ENCODE measurements around the gene FOXL2. TPM values are rescaled to one million over a fixed set of nuclear protein-coding genes. Genes with fewer than 3 reads are reported as not detected.

The FOXL2 gene
- total and polyA plus RNA-seq, 9 of the 15 experiments (the other 6 are each of a cell fraction or from before 2014, with no cell fraction given), result 0.27 to 22.1 (median 3.2) TPM

- TF ChIP-seq E2F8 (IDR thresholded peaks at IDR 0.05; ENCODE audit: low read depth, partially characterized antibody) (no peak), SOX6 (IDR thresholded peaks at IDR 0.05) (peak; percentile 75), AFF1 (IDR thresholded peaks at IDR 0.05; ENCODE audit: low read depth in 1 of 2, partially characterized antibody in 2 of 2) (peak in 1 of 2 experiments; percentile 21), FOXM1 (IDR thresholded peaks at IDR 0.05; ENCODE audit: low read depth) (no peak), FOXM1 (CRISPR knock-in tag; IDR thresholded peaks at IDR 0.05; ENCODE audit: low read depth) (no peak), TRIM24 (IDR thresholded peaks at IDR 0.05) (0 out of 4 replicates have a peak, but pooled peaks have one; percentile 23 to 35), FOXK2 (conservative IDR thresholded peaks at IDR 0.05 in 1 of 2, IDR thresholded peaks at IDR 0.05 in 1 of 2; ENCODE audit: low read depth in 2 of 2) (0 out of 4 replicates have a peak, but pooled peaks of 1 of the 2 experiments have one; percentile 28), MECOM (CRISPR knock-in tag; IDR thresholded peaks at IDR 0.05) (0 out of 2 replicates have a peak, but pooled peaks have one; percentile 38), ZNF354B (CRISPR knock-in tag; IDR thresholded peaks at IDR 0.05) (no peak), HBP1 (CRISPR knock-in tag; IDR thresholded peaks at IDR 0.05) (0 out of 2 replicates have a peak, but pooled peaks have one; percentile 35), TARDBP (IDR thresholded peaks at IDR 0.05) (0 out of 2 replicates have a peak, but pooled peaks have one; percentile 22), PBX2 (CRISPR knock-in tag; IDR thresholded peaks at IDR 0.05; ENCODE audit: low read depth) (no peak), PBX2 (tag; conservative IDR thresholded peaks at IDR 0.05; ENCODE audit: low read depth) (0 out of 2 replicates have a peak, but pooled peaks have one; percentile 12), JUND (IDR thresholded peaks at IDR 0.05; ENCODE audit: borderline replicate concordance, low read depth, low read length) (peak; percentile 80), JUND (tag; IDR thresholded peaks at IDR 0.05; ENCODE audit: borderline replicate concordance, low read depth, low read length) (peak; percentile 76; the same call in 1 of the 3 replicates), MEIS2 (IDR thresholded peaks at IDR 0.05; ENCODE audit: partially characterized antibody) (peak; percentile 30), HDAC6 (IDR thresholded peaks at IDR 0.05; ENCODE audit: low read depth, low read length) (no peak)
Measured at GRCh38 chr3:138914870-138915502, 32.0 kb downstream of the FOXL2 start (continued).
